Retina (tissue), 1 donor: ENCODE results near the gene KIF9.
"Not testable (repeated sequence)": the region's sequence is repeated elsewhere in the genome, so short reads cannot be mapped to it uniquely, and the experiment has no call there.

ENCODE experiments used
- DNase-seq: peaks from one replicate; pipeline ENCODE4 v3.0.0-alpha.2; 2016

Gene KIF9

GRCh38 chr3:47291754-47292420 is 9.3 kb upstream of the KIF9 start:
- DNase-seq, result not testable (repeated sequence)

DNA sequence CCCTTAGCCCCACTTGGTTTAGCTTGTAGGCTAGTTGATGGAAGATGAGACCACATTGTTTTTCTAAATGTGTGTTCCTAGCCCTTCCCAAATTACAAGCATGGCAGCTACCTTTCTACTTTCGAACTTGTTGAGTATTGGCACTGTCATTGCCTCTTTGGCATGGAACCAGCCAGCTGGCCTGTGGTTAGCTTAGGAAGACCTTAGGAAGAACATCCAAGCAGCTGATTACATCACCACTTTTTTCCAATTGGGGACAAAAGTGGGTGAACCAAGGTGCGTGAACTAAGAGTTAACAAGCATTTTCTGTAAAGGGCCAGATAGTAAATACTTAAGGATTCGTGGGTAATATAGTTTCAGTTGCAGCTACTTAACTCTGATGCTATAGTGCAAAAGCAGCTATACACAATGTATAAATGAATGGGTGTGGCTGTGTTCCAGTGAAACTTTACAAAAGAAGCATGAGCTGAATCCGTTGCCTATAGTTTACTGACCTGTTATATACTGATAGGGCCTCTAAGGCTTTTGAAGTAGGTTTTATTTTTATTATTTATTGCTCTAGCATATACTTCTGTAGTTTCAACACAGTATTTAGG is 8.7 kb upstream of the KIF9 start:
- DNase-seq, result no peak

GRCh38 chr3:47288966-47289910 is 6.6 kb upstream of the KIF9 start:
- DNase-seq, result no peak

DNA sequence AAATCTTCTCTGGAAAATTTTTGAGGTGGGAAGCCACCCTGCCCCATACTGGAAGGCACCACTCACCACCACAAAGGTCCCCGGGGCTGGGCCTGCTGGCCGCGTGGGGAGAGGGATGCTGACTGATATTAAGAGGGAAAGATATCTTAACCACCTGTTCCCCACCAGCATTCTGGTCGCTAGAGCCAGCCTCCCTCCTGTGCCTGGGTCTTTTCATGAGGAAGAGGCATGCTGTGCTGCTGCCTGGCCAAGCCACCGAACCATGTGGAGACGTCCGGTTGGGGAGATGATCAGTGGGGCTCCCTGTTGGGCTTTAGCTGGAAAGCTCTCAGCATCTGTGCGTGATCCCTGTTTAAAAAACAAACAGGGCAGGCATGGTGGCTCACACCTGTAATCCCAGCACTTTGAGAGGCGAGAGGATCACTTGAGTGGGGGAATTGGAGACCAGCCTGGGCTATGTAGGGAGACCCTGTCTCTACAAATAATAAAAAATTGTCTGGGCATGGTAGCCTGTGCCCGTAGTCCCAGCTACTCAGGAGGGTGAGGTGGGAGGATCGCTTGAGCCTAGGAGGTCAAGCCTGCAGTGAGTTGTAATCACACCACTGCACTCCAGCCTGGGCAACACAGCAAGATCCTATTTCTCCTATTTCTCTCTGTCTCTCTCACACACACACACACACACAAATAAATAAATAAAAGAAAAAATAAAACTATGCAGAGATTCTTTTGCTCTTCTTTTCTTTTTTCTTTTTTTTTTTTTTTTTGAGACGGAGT is 1.2 kb upstream of the KIF9 start:
- DNase-seq, result peak; percentile 41

- no peak for DNase-seq
These were observed 566 bp upstream of the KIF9 start for GRCh38 chr3:47283193-47283537.

- DNase-seq, result no peak
These were observed 2.1 kb downstream of the KIF9 start for GRCh38 chr3:47280519-47280918.

DNA sequence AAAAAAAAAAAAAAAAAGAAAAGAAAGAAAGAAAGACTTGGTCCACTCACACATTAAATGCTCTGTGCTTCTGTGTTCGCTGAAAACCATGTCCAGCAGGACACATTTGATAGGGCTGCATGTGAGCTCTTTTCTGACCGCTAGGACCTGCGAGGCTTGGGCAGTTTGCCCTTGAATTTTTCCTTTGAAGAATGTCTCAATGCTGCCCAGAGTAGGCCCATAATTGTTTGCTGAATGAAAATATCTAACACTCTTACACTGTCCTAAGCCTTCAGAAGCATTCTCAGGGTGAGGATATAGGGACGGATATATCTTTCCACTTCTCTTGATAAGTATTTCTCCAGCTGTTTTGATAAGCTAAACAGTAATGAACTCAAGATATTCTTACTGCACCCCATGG is 6.0 kb downstream of the KIF9 start:
- no peak for DNase-seq

GRCh38 chr3:47274652-47275051 is 7.9 kb downstream of the KIF9 start:
- no peak for DNase-seq

- DNase-seq, result no peak
These were observed 9.0 kb downstream of the KIF9 start for GRCh38 chr3:47273564-47273963.

DNA sequence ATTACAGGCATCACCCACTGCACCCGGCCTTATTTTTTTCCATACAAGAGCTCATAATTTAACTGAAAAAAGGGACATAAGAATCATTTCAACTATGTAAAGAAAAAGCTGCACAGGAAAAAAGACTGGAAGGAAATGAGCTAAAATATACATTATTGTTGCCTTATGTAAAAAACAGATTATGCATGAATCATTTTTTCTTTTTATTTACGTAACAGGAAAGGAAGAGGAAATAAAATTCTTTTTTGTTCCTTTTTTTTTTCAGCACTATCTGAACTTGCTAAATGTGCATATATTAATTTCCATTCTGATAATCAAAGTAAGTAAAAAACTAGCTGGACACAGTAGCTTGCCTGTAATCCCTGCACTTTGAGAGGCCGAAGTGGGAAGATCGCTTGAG is 12.1 kb downstream of the KIF9 start:
- no peak for DNase-seq

DNA sequence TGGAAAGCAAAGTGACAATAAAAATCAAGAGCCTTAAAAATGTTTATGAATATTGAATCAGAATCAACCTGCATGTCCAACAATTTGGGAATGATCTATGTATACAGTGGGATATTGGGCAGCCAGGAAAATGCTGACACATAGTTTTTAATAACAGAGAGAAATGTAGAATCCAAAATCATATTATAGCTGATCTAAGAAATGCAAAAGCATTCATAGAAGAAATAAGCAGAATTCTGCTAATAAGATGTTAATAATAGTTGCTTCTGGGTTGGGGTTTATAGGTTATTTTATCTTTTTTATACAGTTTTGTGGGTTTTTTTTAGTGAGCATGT is 15.1 kb downstream of the KIF9 start:
- DNase-seq, result no peak

GRCh38 chr3:47266709-47267489 is 15.7 kb downstream of the KIF9 start:
- DNase-seq, result no peak

GRCh38 chr3:47265725-47266428 is 16.7 kb downstream of the KIF9 start:
- no peak for DNase-seq

DNA sequence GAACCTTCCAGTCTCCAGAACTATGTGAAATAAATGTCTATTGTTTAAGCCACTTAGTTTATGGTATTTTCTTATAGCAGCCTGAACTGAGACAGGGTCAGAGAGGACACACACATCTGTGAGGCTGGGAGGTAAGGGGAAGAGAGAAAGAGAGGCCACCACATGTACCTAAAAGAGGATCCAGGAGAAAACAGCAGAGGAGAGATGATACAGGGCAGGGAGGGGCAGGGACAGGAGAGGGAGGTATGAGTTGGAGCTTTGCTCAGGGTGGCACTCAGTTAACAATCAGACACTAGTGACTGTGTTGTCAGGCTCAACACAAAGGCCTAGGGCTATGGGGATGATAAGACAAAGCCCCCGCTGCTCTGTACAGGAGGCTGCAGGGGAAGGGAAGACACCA is 17.6 kb downstream of the KIF9 start:
- DNase-seq, result no peak

- no peak for DNase-seq
These were observed 21.3 kb downstream of the KIF9 start for GRCh38 chr3:47261301-47261700.

- DNase-seq, result no peak
These were observed 22.0 kb downstream of the KIF9 start for GRCh38 chr3:47260605-47261004.

DNA sequence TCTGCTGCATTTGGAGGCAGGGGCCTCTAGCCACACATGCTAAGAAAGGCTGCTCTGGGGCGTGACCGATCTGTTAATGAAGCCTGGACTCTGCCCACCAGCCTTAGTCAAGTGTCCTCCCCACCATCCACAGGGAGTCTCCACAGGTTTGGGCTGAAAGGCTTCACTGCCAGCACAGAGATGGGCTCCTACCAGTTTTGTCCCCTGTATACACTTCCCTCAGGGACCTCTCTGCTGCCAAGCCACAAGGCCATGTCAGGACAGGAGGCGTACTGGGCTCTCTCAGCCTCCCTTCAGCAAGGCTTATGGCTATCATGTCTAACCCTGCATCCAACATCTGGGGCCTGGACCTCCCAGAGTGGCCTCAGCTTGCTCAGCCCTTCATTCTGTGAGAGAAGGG is 23.5 kb downstream of the KIF9 start:
- no peak for DNase-seq

DNA sequence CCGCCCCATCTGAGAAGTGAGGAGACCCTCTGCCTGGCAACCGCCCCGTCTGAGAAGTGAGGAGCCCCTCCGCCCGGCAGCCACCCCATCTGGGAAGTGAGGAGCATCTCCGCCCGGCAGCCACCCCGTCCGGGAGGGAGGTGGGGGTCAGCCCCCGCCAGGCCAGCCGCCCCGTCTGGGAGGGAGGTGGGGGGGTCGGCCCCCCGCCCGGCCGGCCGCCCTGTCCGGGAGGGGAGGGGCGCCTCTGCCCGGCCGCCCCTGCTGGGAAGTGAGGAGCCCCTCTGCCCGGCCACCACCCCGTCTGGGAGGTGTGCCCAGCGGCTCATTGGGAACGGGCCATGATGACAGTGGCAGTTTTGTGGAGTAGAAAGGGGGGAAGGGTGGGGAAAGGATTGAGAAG is 26.3 kb downstream of the KIF9 start:
- DNase-seq, result not testable (repeated sequence)

- DNase-seq, result no peak
These were observed 30.9 kb downstream of the KIF9 start for GRCh38 chr3:47251689-47252088.

DNA sequence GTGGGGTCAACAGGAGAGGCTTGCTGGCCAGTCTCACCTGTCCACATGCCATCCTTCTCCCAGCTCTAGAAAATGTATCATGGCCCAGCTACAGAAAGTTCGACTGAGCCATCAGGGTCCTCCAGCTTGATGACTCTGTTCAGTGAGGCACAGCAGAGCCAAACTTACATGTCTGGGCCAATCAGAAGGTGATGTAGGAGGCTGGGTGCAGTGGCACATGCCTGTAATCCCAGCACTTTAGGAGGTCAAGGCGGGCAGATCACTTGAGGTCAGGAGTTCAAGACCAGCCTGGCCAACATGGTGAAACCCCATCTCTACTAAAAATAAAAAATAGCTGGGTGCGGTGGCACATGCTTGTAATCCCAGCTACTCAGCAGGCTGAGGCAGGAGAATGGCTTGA is 31.5 kb downstream of the KIF9 start:
- DNase-seq, result not testable (repeated sequence)

- DNase-seq, result no peak
These were observed 32.1 kb downstream of the KIF9 start for GRCh38 chr3:47250309-47251060.
